ENCODE measurements around the gene FXYD5. TPM values are rescaled to one million over a fixed set of nuclear protein-coding genes. Genes with fewer than 3 reads are reported as not detected.
A peak's percentile ranks its signal among the peaks of the same experiment; 100 is the strongest.

FXYD5 gene
- total RNA-seq, 2 donors from 2014 or later, result 24.0 to 29.6 TPM

DNA sequence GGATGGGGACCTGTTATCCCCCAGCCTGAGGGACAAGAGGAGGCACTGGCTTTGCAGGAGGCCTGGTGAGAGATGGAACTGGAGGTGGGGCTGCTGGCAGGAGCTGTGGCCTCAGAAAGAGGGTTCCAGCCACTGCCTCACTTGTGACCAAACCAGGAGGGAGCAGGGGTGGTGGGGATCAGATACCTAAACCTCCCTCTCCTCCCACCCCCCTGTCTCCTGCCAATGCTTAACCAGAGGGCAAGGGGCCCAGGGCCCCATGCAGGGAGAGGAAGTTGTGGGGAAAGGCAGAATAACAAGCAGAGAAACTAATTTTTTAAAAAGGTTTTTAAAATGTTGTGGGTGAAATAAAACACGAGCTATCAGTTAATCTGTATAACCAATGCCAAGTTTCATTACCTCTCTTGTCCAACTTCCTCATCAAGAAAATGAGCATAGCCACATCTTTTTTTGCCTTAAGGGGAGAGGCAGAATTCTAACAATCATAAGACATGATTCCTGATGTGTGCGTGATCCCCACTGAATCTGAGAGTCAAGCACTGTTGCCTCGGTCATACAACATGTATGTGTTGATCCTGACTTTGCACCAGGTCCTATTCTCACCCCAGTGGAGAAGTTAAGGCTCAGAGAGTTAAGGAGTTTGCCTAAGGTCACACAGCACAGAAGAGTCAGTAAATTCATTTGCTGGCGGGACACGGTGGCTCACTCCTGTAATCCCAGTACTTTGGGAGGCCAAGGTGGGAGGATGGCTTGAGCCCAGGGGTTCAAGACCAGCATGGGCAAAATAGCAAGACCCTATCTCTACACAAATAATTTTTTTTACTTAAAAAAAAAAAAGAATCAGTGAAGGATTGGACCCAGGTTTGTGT, 12.9 kb downstream of the FXYD5 start:
- no peak overlapping the region for H3K27ac ChIP-seq (ENCODE audit: low read depth, low read length)
- Mint-ChIP-seq H3K36me3 (ENCODE audit: low read depth) (peaks cover 41% of the 10 kb centered on the region), H3K27me3 (ENCODE audit: insufficient read depth) (no peaks in the 10 kb centered on the region), H3K9me3 (peaks cover 21% of the 10 kb centered on the region), H3K4me1 (no peaks in the 10 kb centered on the region), H3K4me3 (no peak overlapping the region), H3K27ac (no peak overlapping the region)
- peak; percentile 14 for DNase-seq
- H3K4me3 ChIP-seq (ENCODE audit: low read length), result no peak overlapping the region
- H3K9ac ChIP-seq (ENCODE audit: extremely low read depth, low read length, poor library complexity, severe bottlenecking), result no peak overlapping the region
- no peaks in the 10 kb centered on the region for H3K36me3 ChIP-seq (ENCODE audit: control insufficient read depth, insufficient read depth, low read length)
- no peaks in the 10 kb centered on the region for H3K27me3 ChIP-seq (ENCODE audit: control insufficient read depth, insufficient read depth, low read length, poor library complexity, severe bottlenecking)
- TF ChIP-seq, protein P1, sequence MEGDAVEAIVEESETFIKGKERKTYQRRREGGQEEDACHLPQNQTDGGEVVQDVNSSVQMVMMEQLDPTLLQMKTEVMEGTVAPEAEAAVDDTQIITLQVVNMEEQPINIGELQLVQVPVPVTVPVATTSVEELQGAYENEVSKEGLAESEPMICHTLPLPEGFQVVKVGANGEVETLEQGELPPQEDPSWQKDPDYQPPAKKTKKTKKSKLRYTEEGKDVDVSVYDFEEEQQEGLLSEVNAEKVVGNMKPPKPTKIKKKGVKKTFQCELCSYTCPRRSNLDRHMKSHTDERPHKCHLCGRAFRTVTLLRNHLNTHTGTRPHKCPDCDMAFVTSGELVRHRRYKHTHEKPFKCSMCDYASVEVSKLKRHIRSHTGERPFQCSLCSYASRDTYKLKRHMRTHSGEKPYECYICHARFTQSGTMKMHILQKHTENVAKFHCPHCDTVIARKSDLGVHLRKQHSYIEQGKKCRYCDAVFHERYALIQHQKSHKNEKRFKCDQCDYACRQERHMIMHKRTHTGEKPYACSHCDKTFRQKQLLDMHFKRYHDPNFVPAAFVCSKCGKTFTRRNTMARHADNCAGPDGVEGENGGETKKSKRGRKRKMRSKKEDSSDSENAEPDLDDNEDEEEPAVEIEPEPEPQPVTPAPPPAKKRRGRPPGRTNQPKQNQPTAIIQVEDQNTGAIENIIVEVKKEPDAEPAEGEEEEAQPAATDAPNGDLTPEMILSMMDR (conservative IDR thresholded peaks at IDR 0.05), result no peak
- H3K4me1 ChIP-seq (ENCODE audit: control insufficient read depth, insufficient read depth, low read length), result no peaks in the 10 kb centered on the region
- H3K9me3 ChIP-seq (ENCODE audit: control insufficient read depth, low read length), result peaks cover 27% of the 10 kb centered on the region
- 90 to 96% methylated on average over 4 to 5 of the region's 5 CpGs for WGBS, 2 experiments (ENCODE audit: insufficient coverage in 1 of 2, insufficient read length in 1 of 2)

DNA sequence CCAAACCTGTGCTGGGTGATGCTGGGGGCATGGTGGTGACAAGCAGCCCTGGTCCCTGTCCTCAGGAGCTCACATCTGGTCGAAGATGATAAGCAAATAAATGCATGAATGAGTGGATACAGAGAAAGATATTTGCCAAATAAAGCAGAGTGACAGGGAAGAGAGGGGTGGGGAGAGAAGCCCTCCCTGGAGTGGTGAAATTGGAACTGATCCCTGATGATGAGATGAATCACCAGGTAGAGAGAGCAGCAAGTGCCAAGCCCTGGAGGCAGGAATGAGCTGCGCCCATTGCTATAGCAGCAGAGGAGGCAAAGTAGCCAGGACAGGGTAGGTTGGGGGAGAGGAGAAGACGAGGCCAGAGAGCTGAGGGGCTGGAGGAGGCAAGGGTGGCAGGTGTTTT, 13.7 kb downstream of the FXYD5 start:
- peaks cover 28% of the 10 kb centered on the region for H3K9me3 Mint-ChIP-seq
- WGBS, 2 experiments (ENCODE audit: insufficient coverage in 1 of 2, insufficient read length in 1 of 2), result 83 to 100% methylated on average over 1 to 3 of the region's 3 CpGs
- H3K9ac ChIP-seq (ENCODE audit: extremely low read depth, low read length, poor library complexity, severe bottlenecking), result no peak overlapping the region
- no peaks in the 10 kb centered on the region for H3K36me3 ChIP-seq (ENCODE audit: control insufficient read depth, insufficient read depth, low read length)
- H3K27me3 ChIP-seq (ENCODE audit: control insufficient read depth, insufficient read depth, low read length, poor library complexity, severe bottlenecking), result no peaks in the 10 kb centered on the region
- H3K9me3 ChIP-seq (ENCODE audit: control insufficient read depth, low read length), result peaks cover 31% of the 10 kb centered on the region
- H3K4me3 ChIP-seq (ENCODE audit: low read length), result no peak overlapping the region
- DNase-seq, result peak; percentile 9
- no peak overlapping the region for H3K27ac Mint-ChIP-seq
- no peaks in the 10 kb centered on the region for H3K4me1 Mint-ChIP-seq
- H3K27me3 Mint-ChIP-seq (ENCODE audit: insufficient read depth), result no peaks in the 10 kb centered on the region
- no peaks in the 10 kb centered on the region for H3K4me1 ChIP-seq (ENCODE audit: control insufficient read depth, insufficient read depth, low read length)
- H3K27ac ChIP-seq (ENCODE audit: low read depth, low read length), result no peak overlapping the region
- peaks cover 39% of the 10 kb centered on the region for H3K36me3 Mint-ChIP-seq (ENCODE audit: low read depth)
- H3K4me3 Mint-ChIP-seq, result no peak overlapping the region
- TF ChIP-seq, protein P1 (conservative IDR thresholded peaks at IDR 0.05), result no peak

DNA sequence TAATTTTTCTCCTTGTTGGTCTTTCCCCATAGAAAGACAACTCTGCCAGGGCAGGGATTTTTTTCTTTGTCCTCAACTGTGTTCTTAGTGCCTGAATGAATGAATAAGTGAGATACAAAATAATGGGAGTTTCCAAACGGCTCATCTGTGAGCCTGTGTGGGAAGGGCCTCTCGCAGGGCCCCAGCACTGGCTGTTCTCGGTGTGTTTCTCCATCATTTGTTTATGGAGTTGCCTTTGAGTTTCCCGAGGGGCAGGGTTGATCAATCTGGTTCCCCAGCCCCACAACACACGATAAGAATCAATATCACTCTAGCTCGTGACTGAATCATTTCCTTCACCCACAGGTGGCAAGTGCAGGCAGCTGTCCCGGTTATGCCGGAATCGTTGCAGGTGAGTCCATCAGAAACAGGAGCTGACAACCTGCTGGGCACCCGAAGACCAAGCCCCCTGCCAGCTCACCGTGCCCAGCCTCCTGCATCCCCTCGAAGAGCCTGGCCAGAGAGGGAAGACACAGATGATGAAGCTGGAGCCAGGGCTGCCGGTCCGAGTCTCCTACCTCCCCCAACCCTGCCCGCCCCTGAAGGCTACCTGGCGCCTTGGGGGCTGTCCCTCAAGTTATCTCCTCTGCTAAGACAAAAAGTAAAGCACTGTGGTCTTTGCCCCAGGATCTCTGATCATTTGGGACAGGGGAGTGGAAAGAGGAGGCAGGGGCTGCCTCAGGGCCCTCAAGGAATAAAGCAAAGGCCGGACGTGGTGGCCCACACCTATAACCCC, 14.9 kb downstream of the FXYD5 start:
- peaks cover 27% of the 10 kb centered on the region for H3K9me3 ChIP-seq (ENCODE audit: control insufficient read depth, low read length)
- H3K36me3 ChIP-seq (ENCODE audit: control insufficient read depth, insufficient read depth, low read length), result no peaks in the 10 kb centered on the region
- peaks cover 29% of the 10 kb centered on the region for H3K36me3 Mint-ChIP-seq (ENCODE audit: low read depth)
- peaks cover 23% of the 10 kb centered on the region for H3K9me3 Mint-ChIP-seq
- TF ChIP-seq, protein P1 (conservative IDR thresholded peaks at IDR 0.05), result no peak
- H3K4me3 Mint-ChIP-seq, result no peak overlapping the region
- H3K4me1 ChIP-seq (ENCODE audit: control insufficient read depth, insufficient read depth, low read length), result no peaks in the 10 kb centered on the region
- H3K4me1 Mint-ChIP-seq, result no peaks in the 10 kb centered on the region
- no peak overlapping the region for H3K27ac Mint-ChIP-seq
- peak; percentile 7 for DNase-seq
- H3K27me3 ChIP-seq (ENCODE audit: control insufficient read depth, insufficient read depth, low read length, poor library complexity, severe bottlenecking), result no peaks in the 10 kb centered on the region
- H3K4me3 ChIP-seq (ENCODE audit: low read length), result no peak overlapping the region
- H3K27me3 Mint-ChIP-seq (ENCODE audit: insufficient read depth), result no peaks in the 10 kb centered on the region
- no peak overlapping the region for H3K27ac ChIP-seq (ENCODE audit: low read depth, low read length)
- WGBS, 2 experiments (ENCODE audit: insufficient coverage in 1 of 2, insufficient read length in 1 of 2), result 87% methylated on average over 13 to 18 of the region's 18 CpGs
- H3K9ac ChIP-seq (ENCODE audit: extremely low read depth, low read length, poor library complexity, severe bottlenecking), result no peak overlapping the region
